ENCODE measurements around the gene ANKRD63. TPM values are rescaled to one million over a fixed set of nuclear protein-coding genes. Genes with fewer than 3 reads are reported as not detected.
A peak's percentile ranks its signal among the peaks of the same experiment; 100 is the strongest.

ANKRD63 gene
- total RNA-seq, 2 donors from 2014 or later, result not detected

- Mint-ChIP-seq H3K27ac (peak overlapping the region; percentile 94), H3K27me3 (no peaks in the 10 kb centered on the region), H3K4me1 (peaks cover 18% of the 10 kb centered on the region), H3K4me3 (peak overlapping the region; percentile 88), H3K9me3 (no peaks in the 10 kb centered on the region), H3K36me3 (ENCODE audit: low read depth) (peaks cover 29% of the 10 kb centered on the region)
- peak; percentile 18 for ATAC-seq (replicated peaks)
Measured at GRCh38 chr15:40306908-40307307, 24.0 kb upstream of the ANKRD63 start.

- Mint-ChIP-seq H3K27me3 (no peaks in the 10 kb centered on the region), H3K27ac (peak overlapping the region; percentile 94), H3K4me1 (peaks cover 18% of the 10 kb centered on the region), H3K9me3 (no peaks in the 10 kb centered on the region), H3K36me3 (ENCODE audit: low read depth) (peaks cover 35% of the 10 kb centered on the region), H3K4me3 (peak overlapping the region; percentile 88)
- no peak for ATAC-seq (replicated peaks)
Measured at GRCh38 chr15:40306371-40306770, 23.5 kb upstream of the ANKRD63 start.

GRCh38 chr15:40305281-40305680 lies 22.4 kb upstream of the ANKRD63 start:
- H3K27ac Mint-ChIP-seq, result no peak overlapping the region
- peak overlapping the region; percentile 88 for H3K4me3 Mint-ChIP-seq
- H3K27me3 Mint-ChIP-seq, result no peaks in the 10 kb centered on the region
- H3K36me3 Mint-ChIP-seq (ENCODE audit: low read depth), result peaks cover 45% of the 10 kb centered on the region
- no peaks in the 10 kb centered on the region for H3K9me3 Mint-ChIP-seq
- no peak for ATAC-seq (replicated peaks)
- H3K4me1 Mint-ChIP-seq, result peaks cover 18% of the 10 kb centered on the region

GRCh38 chr15:40303576-40303975 lies 20.7 kb upstream of the ANKRD63 start:
- peak overlapping the region; percentile 80 for H3K27ac Mint-ChIP-seq
- no peak overlapping the region for H3K4me3 Mint-ChIP-seq
- H3K27me3 Mint-ChIP-seq, result no peaks in the 10 kb centered on the region
- peaks cover 62% of the 10 kb centered on the region for H3K36me3 Mint-ChIP-seq (ENCODE audit: low read depth)
- H3K9me3 Mint-ChIP-seq, result no peaks in the 10 kb centered on the region
- peaks cover 18% of the 10 kb centered on the region for H3K4me1 Mint-ChIP-seq
- no peak for ATAC-seq (replicated peaks)

DNA sequence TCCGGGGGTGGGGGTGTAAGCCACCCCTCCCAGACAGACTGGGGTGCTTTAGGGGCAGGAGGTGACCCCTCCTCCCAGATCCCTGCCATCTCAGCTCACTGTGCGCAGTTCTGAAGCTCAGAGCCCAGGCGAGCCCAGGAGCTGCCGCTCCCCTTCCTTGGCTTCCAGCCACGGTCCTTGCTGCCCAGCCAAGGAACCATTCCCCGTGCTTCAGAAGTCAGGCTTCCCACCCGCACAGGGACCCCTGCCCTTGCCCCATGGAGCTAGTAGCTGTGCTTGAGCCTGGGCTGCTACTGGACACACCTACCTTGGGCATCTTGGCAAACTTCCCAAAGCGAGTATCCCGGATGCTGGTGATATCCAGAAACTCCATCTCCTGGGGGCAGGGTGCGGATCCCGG lies 20.1 kb upstream of the ANKRD63 start:
- no peak for ATAC-seq (replicated peaks)
- Mint-ChIP-seq H3K27ac (no peak overlapping the region), H3K4me3 (no peak overlapping the region), H3K4me1 (peaks cover 18% of the 10 kb centered on the region), H3K9me3 (no peaks in the 10 kb centered on the region), H3K36me3 (ENCODE audit: low read depth) (peaks cover 62% of the 10 kb centered on the region), H3K27me3 (no peaks in the 10 kb centered on the region)

GRCh38 chr15:40302288-40302886 lies 19.5 kb upstream of the ANKRD63 start:
- H3K4me3 Mint-ChIP-seq, result no peak overlapping the region
- H3K9me3 Mint-ChIP-seq, result no peaks in the 10 kb centered on the region
- peaks cover 62% of the 10 kb centered on the region for H3K36me3 Mint-ChIP-seq (ENCODE audit: low read depth)
- no peak overlapping the region for H3K27ac Mint-ChIP-seq
- no peak for ATAC-seq (replicated peaks)
- H3K27me3 Mint-ChIP-seq, result no peaks in the 10 kb centered on the region
- peaks cover 18% of the 10 kb centered on the region for H3K4me1 Mint-ChIP-seq

- Mint-ChIP-seq H3K27me3 (no peaks in the 10 kb centered on the region), H3K4me3 (no peak overlapping the region), H3K27ac (no peak overlapping the region), H3K4me1 (peaks cover 16% of the 10 kb centered on the region), H3K36me3 (ENCODE audit: low read depth) (peaks cover 62% of the 10 kb centered on the region), H3K9me3 (no peaks in the 10 kb centered on the region)
- ATAC-seq (replicated peaks), result no peak
Measured at GRCh38 chr15:40301467-40302179, 18.8 kb upstream of the ANKRD63 start.

- Mint-ChIP-seq H3K36me3 (ENCODE audit: low read depth) (peaks cover 62% of the 10 kb centered on the region), H3K27me3 (no peaks in the 10 kb centered on the region), H3K27ac (no peak overlapping the region), H3K4me1 (peaks cover 11% of the 10 kb centered on the region), H3K4me3 (no peak overlapping the region), H3K9me3 (no peaks in the 10 kb centered on the region)
- no peak for ATAC-seq (replicated peaks)
Measured at GRCh38 chr15:40300771-40301170, 17.9 kb upstream of the ANKRD63 start.

- Mint-ChIP-seq H3K27me3 (no peaks in the 10 kb centered on the region), H3K4me1 (peaks cover 11% of the 10 kb centered on the region), H3K4me3 (no peak overlapping the region), H3K9me3 (no peaks in the 10 kb centered on the region), H3K36me3 (ENCODE audit: low read depth) (peaks cover 62% of the 10 kb centered on the region), H3K27ac (no peak overlapping the region)
- no peak for ATAC-seq (replicated peaks)
Measured at GRCh38 chr15:40300367-40300766, 17.5 kb upstream of the ANKRD63 start.

GRCh38 chr15:40298216-40298935 lies 15.5 kb upstream of the ANKRD63 start:
- Mint-ChIP-seq H3K27me3 (no peaks in the 10 kb centered on the region), H3K27ac (no peak overlapping the region), H3K4me1 (no peaks in the 10 kb centered on the region), H3K4me3 (no peak overlapping the region), H3K9me3 (no peaks in the 10 kb centered on the region), H3K36me3 (ENCODE audit: low read depth) (peaks cover 48% of the 10 kb centered on the region)
- no peak for ATAC-seq (replicated peaks)

DNA sequence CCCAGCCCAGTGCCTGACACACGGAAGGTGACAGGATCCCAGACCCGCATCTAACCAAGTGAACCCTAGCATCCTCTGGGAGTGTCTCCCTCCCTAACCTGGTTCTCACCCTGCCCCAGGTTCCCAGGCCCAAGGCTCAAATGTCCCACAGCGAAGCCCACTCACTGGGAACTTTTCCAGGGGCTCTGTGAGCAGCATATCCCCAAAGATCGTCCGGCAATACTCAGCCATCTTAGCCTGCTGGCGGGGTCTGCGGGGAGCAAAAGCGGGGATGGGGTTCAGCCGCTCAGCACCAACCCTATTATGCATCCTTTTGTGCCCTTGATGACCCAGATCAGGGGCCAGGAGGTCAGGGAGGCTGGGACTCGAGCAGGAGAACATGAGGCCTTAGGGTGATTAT lies 14.5 kb upstream of the ANKRD63 start:
- no peak for ATAC-seq (replicated peaks)
- Mint-ChIP-seq H3K36me3 (ENCODE audit: low read depth) (peaks cover 38% of the 10 kb centered on the region), H3K27me3 (no peaks in the 10 kb centered on the region), H3K27ac (peak overlapping the region; percentile 13), H3K9me3 (no peaks in the 10 kb centered on the region), H3K4me1 (no peaks in the 10 kb centered on the region), H3K4me3 (no peak overlapping the region)

- no peaks in the 10 kb centered on the region for H3K27me3 Mint-ChIP-seq
- no peaks in the 10 kb centered on the region for H3K9me3 Mint-ChIP-seq
- no peak overlapping the region for H3K4me3 Mint-ChIP-seq
- H3K36me3 Mint-ChIP-seq (ENCODE audit: low read depth), result peaks cover 31% of the 10 kb centered on the region
- H3K27ac Mint-ChIP-seq, result peak overlapping the region; percentile 13
- ATAC-seq (replicated peaks), result no peak
- no peaks in the 10 kb centered on the region for H3K4me1 Mint-ChIP-seq
Measured at GRCh38 chr15:40296561-40297230, 13.8 kb upstream of the ANKRD63 start.

DNA sequence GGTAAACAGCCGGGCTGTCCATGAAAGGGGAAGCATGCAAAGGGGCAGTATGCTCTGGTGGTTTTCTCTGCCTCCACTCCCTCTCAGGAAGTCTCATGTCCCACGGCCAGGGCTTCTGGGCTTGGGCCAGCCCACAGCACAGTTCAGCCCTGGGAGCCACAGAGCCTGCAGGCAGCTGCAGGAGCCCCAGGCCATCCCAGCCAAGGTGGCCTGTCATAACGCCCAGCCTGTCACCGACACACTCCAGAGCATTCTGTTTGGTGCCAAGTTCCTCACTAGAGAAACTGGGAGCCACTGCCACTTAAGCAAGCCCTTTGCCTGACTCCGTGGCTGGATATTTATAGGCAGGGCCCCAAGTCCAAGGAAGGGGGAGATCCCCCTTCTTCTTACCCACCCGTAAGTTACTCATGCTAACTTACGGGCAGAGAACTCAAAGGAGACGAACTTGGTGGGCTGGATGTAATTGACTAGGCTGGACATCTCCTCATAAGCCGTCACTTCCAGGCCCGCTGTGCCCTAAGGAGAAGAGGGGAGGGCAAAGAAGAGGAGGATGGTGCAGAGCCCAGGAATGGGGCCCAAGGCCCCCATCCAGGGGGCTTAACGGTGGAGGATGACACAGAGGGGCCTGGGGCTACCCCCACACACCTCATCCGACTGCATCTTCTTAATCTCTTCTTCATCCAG lies 13.2 kb upstream of the ANKRD63 start:
- Mint-ChIP-seq H3K27me3 (no peaks in the 10 kb centered on the region), H3K4me3 (no peak overlapping the region), H3K36me3 (ENCODE audit: low read depth) (peaks cover 24% of the 10 kb centered on the region), H3K4me1 (no peaks in the 10 kb centered on the region), H3K27ac (peak overlapping the region; percentile 13), H3K9me3 (no peaks in the 10 kb centered on the region)
- ATAC-seq (replicated peaks), result no peak

DNA sequence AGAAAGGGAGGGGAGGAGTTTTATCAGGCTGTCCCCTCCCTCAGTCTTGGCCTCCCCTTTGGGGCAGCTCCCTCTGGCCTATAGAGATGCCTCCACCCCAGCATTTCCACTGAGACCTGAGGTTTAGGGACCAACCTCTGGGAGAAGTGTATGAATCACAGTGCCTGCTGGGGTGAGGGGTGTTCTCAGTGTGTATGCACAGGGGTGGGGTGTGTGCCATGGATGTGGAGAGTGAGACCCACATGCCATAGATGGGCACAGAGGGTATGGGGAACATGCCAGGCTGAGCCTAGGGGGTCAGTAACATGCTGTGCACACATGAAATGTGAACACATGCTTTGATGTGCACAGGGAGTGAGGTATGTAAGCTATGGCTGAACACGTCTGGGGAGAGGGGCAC lies 12.4 kb upstream of the ANKRD63 start:
- H3K27me3 Mint-ChIP-seq, result no peaks in the 10 kb centered on the region
- peaks cover 20% of the 10 kb centered on the region for H3K36me3 Mint-ChIP-seq (ENCODE audit: low read depth)
- ATAC-seq (replicated peaks), result no peak
- no peak overlapping the region for H3K4me3 Mint-ChIP-seq
- H3K9me3 Mint-ChIP-seq, result no peaks in the 10 kb centered on the region
- H3K27ac Mint-ChIP-seq, result no peak overlapping the region
- no peaks in the 10 kb centered on the region for H3K4me1 Mint-ChIP-seq
